Stimulated activated CD8-positive, alpha-beta memory T cell treated with anti-CD3 and anti-CD28 coated beads, Interleukin-12 subunit alpha, Interleukin-12 subunit beta, amount 100 ng/mL, for 24 hours (primary cell): ENCODE data around the gene NDOR1.
"Not testable (repeated sequence)": the region's sequence is repeated elsewhere in the genome, so short reads cannot be mapped to it uniquely, and the experiment has no call there.

Source experiments
- DNase-seq: peaks from one replicate; pipeline ENCODE4 v3.0.0-alpha.2; 2020; ENCODE audit errors: extremely low read depth

Gene NDOR1

DNA sequence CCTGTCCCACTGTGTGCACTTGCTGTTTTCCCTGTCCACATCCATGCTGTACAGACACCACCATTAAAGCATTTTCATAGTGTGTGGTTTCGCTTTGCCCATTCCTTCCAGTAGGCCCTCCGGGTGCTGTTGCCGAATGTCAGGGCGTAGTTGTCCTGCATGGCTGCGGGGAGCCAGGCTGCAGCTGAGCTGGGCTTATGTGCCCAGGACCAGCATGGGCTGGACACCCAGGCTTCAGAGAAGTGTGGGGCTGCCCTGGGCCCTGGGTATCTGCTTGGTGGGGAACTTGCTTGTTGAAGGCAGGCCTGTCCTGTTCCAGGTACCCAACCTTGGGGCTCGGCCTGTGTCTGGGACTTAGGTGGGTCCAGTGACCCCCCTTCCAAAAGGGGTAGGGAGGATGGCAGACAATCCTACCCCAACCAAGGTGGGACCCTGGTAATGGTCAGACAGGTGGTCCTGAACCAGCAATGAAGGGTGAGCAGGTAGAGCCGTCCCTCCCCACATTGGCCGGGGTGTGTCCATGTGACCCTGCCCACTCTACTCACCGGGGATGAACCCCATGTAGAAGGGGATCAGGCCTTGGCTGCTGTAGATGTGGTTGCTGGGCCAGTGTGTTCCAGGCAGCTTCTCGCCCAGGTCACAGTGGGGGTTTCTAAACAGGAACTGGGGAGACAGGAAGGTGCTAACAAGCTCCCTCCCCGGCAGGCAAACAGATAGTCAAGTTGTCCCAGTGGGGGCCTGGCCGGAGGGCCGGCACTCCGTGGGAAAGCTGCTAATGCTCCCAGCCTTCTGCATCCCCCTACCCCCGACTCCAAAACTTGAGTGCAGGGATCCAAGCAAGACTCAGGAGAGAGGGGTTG is 38.4 kb downstream of the NDOR1 start:
- no peak for DNase-seq

- DNase-seq = no peak
These were observed 39.3 kb downstream of the NDOR1 start for GRCh38 chr9:137244486-137245449.

GRCh38 chr9:137245450-137246421 is 40.2 kb downstream of the NDOR1 start:
- no peak for DNase-seq

- DNase-seq = no peak
These were observed 41.8 kb downstream of the NDOR1 start for GRCh38 chr9:137247135-137247915.

DNA sequence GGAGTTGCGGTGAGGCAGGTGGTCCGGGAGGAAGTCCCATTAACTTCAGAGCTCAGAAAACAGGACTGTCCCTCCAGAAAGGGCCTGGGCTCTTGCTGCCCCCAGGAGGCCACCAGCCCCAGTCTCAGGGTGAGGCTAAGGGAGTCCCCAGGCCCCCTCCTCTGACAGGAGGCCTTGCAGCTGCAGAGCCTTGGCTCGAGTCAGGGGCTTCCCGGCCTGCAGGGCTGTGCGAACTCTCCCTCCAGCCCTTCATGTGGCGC is 42.3 kb downstream of the NDOR1 start:
- no peak for DNase-seq

- DNase-seq = no peak
These were observed 45.1 kb downstream of the NDOR1 start for GRCh38 chr9:137250329-137251193.

DNA sequence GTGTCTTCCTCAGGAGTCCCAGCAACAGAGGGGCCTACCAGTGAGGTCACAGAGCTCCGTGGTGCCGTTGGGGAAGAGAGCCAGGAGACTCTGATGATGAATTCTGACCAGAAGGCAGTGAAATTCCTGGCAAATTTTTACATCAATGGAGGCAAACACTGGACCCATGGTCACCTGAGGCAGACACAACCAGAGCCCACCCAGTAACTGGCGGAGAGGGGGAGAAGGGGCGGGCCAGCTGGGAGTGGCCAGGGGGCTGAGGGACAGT is 45.6 kb downstream of the NDOR1 start, which contains the start of gene STPG3:
TSS of gene STPG3 (plus strand) at position 93 of the 268 bp plus-strand sequence. CDS start at position 94, 1 bp downstream.
- no peak for DNase-seq

GRCh38 chr9:137251490-137252268 is 46.2 kb downstream of the NDOR1 start:
- no peak for DNase-seq

- no peak for DNase-seq
These were observed 47.3 kb downstream of the NDOR1 start for GRCh38 chr9:137252555-137253506.

DNA sequence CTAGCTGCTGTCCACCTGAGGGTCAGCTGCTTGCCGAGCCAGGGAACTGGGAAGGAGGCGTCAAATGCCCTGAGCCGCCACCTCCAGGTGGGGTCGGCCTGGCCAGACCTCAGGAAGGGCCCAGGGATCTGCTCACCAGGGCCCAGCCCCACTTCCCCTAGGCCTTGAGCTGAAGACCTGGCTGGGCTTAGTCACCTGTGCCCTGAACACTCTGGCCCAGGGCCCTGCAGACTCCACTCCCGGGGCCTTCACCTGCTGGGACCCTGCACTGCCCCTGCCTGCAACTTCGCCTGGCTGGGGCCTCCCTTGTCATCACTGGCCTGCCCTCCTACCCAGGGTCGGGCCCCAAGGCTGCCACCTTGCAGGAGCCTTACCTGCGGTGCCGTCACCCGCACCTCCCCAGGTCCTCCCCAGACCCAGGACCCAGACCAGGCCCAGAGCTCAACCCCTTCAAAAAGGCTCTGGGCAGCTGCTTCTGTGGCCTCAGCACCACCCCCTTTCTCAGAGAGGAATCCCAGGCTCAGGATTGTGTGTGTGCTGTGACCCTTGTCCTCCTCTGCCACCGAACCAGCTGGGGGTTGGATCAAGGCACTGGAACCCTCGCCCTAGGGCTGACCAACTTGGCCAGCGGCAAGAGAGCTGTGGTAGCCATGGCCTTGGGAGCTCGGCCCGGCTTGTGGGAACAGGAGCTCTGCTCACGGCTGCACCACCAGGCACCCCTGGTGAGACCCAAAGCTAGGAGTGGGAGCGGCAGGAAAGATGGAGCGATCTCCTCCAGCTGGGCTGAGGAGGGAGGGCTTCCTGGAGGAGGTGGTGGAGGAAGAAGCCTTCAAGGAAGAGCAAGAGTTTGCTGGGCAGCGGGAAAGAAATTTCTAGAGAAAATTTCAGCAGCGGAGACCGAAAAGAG is 48.5 kb downstream of the NDOR1 start:
- DNase-seq = no peak

DNA sequence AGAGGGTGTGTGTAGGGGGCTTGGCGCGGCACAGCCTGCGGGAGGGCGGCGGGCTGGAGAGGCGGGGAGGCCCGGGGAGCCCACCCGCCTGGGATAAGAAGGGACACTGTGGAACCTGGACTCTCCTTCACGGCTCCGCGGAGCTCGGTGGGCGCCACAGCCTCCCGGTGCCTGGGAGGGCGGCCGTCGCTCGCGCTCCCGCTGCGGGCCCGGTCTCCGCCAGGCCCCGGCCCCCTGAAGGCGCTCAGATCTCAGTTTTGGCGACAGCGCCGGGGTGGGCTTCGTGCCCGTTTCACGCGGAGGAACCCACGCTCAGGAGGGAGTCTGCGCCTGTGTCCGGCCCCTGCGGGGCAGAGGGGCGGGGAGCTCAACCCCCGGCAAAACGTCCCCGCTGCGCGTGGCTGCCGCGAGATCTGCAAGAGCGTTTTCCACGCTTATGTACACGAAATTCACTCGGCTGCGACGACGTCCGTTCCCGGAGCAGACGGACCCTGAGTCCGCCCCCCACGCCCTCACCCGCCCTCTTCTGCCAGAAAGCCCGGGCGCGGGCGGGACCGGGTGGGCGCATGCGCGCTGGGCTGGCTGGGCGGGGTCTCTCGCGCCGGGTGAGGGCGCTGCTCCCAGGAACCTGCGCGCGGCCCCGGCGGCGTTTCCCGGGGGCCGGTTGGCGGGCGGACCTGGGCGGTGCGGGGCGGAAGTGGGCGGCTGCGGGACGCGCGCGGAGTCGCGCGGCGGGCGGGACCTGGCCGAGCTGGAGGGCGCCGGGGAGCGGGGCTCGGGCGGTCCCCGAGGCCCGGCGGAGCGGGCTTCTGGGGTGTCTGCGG is 49.3 kb downstream of the NDOR1 start, which contains the start of gene NELFB:
TSS of gene NELFB (plus strand) at position 704 of the 824 bp plus-strand sequence.
- DNase-seq = peak; percentile 91

DNA sequence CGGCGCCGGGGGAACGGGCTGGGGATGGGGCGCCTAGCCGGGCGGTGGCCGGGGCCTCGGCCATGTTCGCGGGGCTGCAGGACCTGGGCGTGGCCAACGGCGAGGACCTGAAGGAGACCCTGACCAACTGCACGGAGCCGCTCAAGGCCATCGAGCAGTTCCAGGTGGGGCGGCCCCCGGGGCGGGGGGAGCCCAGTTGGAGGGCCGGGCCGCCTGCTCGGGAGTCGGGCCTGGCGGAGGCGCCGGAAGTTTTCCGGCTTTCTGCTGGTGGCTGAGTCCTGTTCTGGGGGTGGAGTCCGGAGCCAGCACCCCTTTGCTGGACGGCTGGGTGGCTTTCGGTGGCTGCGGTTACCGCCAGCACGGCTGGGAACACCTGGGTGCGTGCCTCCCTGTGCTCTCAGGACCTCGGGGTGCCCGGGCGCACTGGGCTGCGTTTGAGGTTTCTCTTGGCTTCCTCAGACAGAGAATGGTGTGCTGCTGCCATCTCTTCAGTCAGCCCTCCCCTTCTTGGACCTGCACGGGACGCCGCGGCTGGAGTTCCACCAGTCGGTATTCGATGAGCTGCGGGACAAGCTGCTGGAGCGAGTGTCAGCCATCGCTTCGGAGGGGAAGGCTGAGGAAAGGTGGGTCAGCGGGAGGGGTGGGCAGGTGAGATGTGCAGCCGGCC is 50.1 kb downstream of the NDOR1 start:
- no peak for DNase-seq

GRCh38 chr9:137256362-137256761 is 50.9 kb downstream of the NDOR1 start:
- no peak for DNase-seq

GRCh38 chr9:137256856-137257255 is 51.4 kb downstream of the NDOR1 start:
- DNase-seq = no peak

DNA sequence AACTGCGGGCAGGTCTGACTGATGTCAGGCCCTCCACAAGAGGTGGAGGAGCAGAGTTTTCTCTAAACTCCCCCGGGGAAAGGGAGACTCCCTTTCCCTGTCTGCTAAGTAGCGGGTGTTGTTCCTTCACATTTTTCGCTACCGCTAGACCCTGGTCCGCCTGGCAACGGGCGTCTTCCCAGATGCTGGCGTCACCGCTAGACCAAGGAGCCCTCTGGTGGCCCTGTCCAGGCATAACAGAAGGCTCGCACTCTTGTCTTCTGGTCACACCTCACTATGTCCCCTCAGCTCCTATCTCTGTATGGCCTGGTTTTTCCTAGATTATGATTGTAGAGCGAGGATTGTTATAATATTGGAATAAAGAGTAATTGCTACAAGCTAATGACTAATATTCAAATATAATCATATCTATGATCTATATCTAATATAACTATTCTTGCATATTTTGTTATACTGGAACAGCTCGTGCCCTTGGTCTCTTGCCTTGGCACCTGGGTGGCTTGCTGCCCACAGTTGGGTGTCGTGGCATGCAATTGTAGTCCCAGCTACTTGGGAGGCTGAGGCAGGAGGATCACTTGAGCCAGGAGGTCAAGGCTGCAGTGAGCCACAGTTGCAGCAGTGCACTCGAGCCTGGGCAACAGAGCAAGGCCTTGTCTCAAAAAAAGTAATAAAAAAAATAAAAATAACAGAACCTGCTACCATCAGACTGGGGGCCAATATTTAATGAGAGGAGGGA is 56.8 kb downstream of the NDOR1 start:
- DNase-seq = not testable (repeated sequence)
